B cell (primary cell): Measurements from ENCODE around the gene STX18.

ENCODE experiments used
- EZH2 ChIP-seq: IDR thresholded peaks from 2 replicates; pipeline ENCODE4 v1.6.1; 2012; ENCODE audit warnings: borderline replicate concordance, low read depth, mild to moderate bottlenecking, moderate library complexity, low read length; ENCODE audit not compliant: insufficient read depth, poor library complexity, severe bottlenecking
- TF ChIP-seq, protein P1 (sequence below): fragments of 200-600 bp; IDR thresholded peaks from one replicate; pipeline ENCODE4 v1.8.0; 2022; ENCODE audit warnings: antibody characterized with exemption, mild to moderate bottlenecking

DNA sequence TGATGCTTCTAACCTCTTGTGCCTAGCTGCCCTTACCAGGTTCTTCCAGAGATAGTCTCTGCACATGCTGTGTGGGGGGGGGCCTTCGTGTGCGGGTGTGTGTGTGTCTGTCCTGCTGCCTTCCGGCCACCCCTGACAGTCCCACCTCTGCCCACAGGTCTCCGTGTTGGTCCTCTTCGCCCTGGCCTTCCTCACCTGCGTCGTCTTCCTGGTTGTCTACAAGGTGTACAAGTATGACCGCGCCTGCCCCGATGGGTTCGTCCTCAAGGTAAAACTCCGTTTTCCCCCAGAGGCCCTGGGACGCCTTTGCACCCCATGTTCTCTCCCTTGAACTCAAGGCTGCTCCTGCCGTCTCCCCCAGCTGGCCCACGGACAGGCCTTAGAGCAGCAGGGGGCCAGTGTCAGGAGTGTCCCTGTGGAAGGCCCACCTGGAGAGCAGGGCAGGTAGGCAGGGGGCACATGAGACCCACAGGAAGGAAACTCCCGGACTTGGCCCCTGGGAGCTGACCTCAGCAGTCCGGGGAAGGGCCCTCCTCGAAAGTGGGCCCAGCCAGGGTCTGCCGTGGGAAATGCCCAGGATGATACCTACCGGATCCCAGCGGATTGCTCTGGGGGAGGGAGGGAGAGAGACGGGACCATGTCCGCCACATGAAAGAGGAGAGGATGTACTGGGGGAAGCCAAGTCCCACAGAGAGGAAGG lies 132.3 kb downstream of the STX18 start:
- TF ChIP-seq, protein P1, sequence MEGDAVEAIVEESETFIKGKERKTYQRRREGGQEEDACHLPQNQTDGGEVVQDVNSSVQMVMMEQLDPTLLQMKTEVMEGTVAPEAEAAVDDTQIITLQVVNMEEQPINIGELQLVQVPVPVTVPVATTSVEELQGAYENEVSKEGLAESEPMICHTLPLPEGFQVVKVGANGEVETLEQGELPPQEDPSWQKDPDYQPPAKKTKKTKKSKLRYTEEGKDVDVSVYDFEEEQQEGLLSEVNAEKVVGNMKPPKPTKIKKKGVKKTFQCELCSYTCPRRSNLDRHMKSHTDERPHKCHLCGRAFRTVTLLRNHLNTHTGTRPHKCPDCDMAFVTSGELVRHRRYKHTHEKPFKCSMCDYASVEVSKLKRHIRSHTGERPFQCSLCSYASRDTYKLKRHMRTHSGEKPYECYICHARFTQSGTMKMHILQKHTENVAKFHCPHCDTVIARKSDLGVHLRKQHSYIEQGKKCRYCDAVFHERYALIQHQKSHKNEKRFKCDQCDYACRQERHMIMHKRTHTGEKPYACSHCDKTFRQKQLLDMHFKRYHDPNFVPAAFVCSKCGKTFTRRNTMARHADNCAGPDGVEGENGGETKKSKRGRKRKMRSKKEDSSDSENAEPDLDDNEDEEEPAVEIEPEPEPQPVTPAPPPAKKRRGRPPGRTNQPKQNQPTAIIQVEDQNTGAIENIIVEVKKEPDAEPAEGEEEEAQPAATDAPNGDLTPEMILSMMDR, result no peak
- TF ChIP-seq EZH2, result no peak
